ENCODE data around the gene STX3.
"Not testable (repeated sequence)": the region's sequence is repeated elsewhere in the genome, so short reads cannot be mapped to it uniquely, and the experiment has no call there.

The STX3 gene

DNA sequence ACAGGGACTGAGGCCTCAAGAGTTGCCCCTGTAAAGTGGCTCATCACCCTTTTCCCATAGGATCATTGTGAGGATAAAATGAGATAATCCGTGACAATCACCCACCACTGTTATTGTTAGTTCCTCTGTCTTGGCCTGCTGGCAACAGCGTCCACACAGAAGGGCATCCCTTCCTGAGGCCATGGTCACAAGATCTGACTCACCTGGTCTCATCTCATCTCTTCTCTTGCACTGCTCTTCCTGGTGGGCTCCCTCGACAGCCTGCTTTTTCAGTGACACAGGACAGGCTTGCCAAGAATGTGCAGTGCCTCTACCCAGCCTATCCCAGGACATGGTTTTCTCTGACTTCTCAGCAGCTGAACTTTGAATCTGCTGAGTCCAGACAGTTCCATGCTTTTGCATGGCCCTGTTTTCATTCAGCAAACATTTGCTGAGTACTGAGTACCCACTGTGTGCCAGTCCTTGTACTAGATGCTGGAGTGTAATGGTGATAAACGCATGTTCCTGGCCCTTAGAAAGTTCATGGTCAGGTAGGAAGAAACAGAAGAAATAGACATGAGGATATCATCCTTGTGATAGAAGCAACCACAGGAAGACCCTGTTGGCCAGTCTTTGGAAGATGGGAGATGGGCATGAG is 3.3 kb downstream of the STX3 start:
- DNase-seq (ENCODE audit: low read depth): no peak

DNA sequence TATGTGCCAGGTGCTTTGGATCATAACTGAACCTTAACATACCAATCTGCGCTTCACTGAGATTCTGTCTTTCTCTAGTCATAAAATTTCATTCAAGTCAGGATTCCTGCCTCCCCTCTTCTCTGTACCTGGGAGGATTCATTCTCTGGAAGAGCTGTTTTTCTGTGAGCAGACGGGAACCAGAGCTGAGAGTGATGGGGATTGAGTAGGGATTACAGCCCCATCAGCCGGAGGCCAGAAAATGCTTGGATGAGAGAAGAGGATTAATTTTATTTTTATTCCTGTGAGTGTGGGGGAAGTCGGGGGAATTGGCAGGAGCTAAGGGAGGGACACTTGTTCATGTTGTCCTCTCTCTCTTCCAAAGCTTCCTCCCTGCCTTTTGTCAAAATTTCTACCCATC is 4.7 kb downstream of the STX3 start:
- DNase-seq (ENCODE audit: low read depth): no peak

- no peak for DNase-seq (ENCODE audit: low read depth)
Observed at GRCh38 chr11:59760771-59761170, 5.6 kb downstream of the STX3 start.

DNA sequence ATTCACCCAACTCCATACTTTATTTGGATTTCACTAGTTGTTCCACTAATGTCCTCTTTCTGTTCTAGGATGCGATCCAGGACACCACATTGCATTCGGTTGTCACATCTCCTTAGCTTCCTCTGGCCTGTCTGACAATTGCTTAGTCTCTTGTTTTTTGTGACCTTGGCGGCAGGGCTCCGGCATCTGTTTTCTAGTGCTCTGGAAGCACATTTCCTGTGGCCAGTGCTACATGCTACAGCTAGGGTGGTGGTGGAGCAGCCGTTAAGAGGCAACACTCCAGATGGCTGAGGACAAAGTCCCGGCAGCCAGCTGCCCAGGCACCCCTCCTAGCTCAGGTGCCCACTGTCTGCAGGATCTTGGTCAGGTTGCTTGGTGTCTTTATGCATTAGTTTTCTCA is 6.8 kb downstream of the STX3 start:
- DNase-seq (ENCODE audit: low read depth): no peak

- no peak for DNase-seq (ENCODE audit: low read depth)
Observed at GRCh38 chr11:59765068-59765735, 10.0 kb downstream of the STX3 start.

DNA sequence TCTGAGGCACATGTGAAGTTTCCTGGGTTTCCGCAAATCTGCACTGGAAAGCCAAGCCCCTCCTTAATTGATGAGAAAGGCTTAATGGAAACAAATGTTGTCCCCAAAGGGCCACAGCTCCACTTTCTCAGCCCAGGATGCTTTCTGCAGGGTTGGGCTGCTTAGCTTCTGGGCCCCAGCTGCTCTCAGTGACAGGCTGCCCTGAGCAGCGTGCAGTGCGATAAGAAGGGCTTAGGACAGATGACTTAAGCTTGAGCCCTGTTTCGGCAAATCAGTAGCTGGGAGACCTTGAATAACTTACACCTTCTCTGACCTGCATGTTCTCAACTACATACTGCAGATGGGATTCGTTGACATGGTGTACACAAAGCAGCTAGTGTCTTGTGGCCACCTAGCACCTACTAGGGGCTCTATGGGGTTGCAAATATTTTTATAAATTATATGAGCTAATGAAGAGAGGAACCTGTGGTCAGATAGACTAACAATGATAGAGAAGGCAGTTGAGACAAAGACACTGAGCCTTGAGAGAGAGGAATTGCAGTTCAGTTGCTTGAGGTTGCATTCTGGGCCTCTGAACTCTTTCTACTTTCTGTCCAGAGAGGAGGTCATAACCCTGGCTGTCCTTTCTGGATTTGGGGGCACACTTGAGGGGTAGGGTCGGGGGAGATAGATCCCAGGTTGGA is 11.5 kb downstream of the STX3 start:
- no peak for DNase-seq (ENCODE audit: low read depth)

- peak; percentile 12 for DNase-seq (ENCODE audit: low read depth)
Observed at GRCh38 chr11:59767225-59767611, 12.0 kb downstream of the STX3 start.

- no peak for DNase-seq (ENCODE audit: low read depth)
Observed at GRCh38 chr11:59769111-59769510, 13.9 kb downstream of the STX3 start.

- no peak for DNase-seq (ENCODE audit: low read depth)
Observed at GRCh38 chr11:59769828-59770227, 14.7 kb downstream of the STX3 start.

DNA sequence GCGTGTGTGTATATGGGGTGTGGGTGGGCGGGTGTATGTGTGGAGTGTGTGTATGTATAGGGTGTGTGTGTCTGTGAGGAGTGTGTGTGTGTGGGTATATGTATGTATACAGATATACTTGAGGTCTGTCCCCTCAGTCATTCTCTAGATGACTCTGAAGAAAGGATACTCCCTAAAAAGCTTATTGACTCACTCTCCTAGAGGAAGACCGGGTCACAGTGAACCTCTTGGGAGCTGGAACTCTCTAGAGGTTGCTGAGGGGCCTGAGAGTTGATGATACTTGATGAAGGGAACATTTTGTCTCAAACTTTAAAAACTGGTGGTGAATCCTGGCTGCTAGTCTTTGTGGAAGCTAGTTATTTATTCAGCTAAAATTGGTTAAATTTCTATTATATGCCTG is 15.1 kb downstream of the STX3 start:
- no peak for DNase-seq (ENCODE audit: low read depth)

DNA sequence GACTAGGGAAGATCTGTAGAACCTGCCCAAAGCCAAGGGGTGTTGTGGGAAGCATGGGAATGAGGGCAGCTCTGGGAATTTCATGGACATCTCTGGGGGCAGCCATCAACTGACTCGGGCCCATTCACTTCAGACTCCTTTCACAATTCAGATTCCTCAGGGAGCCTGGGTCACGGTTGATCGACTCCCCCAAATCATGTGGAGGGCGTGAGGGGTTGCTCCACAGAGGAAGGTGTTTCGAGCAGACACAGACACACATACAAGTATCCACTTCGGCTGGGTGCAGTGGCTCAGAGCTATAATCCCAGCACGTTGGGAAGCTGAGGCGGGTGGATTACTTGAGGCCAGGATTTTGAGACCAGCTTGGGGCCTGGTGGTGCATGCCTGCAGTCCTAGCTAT is 15.7 kb downstream of the STX3 start:
- no peak for DNase-seq (ENCODE audit: low read depth)

DNA sequence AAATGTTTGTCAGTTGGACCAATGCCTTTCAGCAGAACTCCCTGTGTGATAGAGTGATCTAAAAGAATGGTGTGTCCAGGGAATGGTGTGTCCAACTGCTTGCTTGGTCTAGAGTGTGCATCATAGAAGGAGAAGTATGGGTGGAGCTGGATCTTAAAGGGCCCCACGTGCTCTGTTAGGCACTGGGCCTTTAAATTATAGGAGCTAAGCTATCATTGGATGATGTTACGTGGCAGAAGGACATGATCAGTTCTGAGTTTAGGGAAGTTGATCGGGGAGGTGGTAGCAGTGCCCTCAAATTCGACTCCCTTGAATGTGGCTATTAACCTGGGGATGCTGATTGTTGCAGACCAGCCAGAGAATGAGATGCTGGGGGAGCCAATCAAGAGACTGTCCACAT is 16.4 kb downstream of the STX3 start:
- DNase-seq (ENCODE audit: low read depth): no peak

GRCh38 chr11:59773083-59773440 is 17.9 kb downstream of the STX3 start:
- DNase-seq (ENCODE audit: low read depth): no peak

DNA sequence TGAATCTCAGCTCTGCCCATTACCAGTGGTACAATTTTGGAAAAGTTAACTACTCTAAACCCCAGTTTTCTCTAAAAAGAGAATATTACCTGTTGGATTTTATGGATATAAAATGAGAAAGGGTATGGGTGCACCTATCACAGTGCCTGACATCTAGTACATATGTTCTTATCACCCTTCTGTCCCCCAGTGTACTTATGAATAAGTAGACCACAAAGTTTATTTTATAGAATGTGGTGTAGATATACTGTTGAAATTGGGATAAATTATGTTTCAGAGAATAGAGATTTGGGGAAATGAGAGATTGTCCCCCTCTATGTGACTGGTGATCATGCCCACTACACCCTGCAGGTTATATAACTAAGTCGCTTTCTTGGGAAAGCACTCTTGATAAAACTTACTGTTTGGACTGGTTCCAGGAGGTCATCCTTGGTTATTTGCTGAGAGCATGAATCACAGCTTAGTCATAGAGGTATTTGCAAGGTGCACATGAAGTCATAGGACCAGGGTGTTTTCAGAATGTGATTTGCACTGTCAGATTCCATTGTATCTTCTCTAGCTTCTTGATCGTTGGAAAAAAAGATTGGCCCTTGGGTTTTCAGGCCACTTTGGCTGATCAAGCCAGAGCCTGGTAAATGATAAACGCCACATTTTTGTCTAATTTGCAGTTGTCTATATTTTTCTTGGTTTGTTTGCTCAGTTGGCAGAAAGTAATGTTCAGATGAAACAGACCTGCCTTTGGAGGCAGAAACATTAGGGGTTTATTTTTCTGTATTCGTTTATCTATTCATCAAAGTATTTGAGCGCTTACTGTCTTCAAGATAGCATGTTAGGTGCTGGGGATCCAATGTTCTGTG is 21.3 kb downstream of the STX3 start:
- no peak for DNase-seq (ENCODE audit: low read depth)

DNA sequence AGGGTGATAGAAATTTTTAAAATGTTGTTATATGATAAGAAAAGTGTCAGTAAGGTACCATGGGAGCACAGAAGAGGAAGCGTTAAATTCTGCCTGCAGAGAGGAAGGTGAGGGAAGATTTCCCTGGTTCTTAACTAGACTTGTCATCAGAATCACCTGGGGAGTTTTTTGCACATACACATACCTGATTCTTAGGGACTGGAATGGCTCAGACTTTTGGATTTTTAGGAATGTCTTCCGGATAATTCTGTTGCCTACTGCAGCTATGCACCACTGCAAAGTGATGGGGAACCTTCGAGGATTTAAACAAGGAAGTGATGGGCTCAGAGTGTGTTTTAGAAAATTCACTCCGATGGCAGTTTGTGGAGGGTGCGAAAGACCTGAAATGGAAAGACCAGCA is 21.9 kb downstream of the STX3 start:
- no peak for DNase-seq (ENCODE audit: low read depth)

DNA sequence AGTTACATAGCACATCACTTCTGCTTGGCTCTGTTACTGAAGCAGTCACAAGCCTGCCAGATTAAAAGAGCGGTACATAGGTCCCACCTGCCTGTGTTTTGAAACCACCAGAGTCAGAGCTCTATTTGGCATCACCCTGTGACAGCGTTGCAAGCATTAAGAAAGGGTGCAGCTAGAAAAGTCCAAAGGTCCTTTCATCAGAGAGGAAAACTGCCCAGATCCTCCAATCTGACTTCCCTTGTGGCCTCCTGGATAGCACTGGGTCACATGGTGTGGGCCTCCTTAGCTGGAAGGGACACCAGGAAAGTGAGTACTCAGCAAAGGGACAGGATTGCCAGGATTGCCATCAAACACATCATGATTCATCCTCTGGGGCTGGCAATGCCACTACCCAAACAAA is 22.9 kb downstream of the STX3 start:
- no peak for DNase-seq (ENCODE audit: low read depth)

DNA sequence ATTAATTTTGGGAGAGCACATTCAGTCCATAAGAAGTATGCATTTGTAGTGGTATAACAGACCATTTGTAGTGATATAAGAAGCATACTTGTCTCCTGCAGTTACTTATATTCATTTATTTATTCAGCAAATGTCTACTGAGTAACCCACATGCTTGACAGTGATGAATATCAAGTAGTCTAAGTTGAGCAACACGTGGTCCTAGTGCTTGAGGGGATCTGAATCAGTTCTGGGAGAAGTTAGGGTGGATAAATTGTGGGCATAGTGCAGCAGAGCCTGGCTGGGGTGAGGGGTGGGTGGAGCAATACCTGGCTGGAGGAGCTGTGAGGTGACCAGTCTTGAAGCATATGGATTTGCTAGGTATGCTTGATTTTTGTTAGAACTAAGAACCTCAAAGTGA is 24.3 kb downstream of the STX3 start:
- no peak for DNase-seq (ENCODE audit: low read depth)

DNA sequence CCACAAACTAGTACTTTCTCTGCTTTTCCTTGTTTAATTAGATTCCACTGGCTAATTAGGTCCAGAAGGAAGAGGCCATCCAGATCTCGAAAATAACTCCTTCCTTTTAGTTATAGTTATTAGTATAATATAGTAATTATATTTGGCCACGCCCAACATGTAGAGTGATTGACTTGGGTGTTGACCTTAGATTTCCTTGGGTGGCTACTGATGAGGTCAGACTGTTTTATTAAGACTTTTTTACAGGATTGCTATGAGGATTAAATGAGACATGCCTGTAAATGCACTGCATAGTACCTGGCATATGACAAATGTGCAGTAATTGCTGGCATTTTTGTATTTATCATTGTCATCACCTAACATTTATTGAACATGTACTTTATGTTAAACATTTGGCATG is 26.9 kb downstream of the STX3 start:
- no peak for DNase-seq (ENCODE audit: low read depth)

DNA sequence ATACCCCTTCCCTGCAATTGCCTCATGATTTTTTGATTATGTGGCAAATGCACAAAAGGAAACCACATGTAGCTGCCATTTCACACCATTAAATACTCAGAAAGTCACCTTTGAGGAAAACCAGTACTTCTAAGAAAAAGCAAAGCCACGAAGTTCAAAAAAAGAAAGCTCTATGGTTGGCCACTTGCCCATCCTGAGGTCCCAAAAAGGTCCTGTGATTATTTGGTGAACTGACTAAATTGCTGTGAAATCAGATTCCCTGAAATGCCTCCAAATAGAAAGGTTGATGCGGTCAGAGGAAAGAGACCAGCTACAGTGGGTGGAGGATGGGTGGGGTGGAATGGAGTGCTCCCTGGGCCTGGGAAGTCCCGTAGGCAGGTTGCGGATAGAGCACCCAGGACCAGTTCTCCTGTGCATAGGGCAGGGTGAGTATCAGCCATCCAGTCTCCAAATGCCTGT is 28.5 kb downstream of the STX3 start:
- DNase-seq (ENCODE audit: low read depth): no peak

GRCh38 chr11:59784441-59784840 is 29.3 kb downstream of the STX3 start:
- DNase-seq (ENCODE audit: low read depth): not testable (repeated sequence)

DNA sequence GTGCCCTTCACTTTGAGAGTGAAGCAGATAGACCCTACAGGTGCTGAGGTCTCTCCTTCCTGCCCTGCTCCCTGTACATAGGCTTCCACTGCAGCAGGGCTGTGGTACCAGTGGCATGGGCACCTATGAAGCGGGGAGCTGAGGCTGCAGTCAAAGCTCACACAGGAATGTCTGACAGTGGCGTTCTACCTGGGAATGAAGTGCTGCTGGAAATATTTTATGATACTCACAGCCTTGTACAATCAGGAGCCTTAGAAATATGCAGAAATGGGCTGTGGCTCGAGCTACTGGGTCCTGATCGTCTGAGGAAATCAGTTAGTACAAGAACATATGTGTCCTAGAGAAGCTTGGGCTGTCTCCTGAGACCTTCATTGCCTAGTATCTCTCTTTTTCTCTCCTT is 30.6 kb downstream of the STX3 start:
- DNase-seq (ENCODE audit: low read depth): no peak

DNA sequence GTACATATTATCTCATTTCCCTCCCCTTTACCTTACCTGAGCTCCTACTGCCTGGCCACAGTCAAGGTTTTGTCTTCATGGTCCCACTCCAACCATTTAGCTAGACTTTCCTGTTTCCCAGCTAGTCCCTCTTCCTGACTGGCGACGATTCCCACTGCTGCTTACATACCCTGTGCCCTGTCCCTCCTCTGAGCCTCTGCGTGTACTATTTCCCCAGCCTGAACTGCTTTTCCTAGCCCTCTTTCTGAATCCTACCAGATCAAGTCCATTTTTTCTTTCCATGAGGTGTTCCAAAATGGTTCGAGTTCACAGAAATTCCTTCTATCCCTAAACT is 32.0 kb downstream of the STX3 start:
- DNase-seq (ENCODE audit: low read depth): no peak

DNA sequence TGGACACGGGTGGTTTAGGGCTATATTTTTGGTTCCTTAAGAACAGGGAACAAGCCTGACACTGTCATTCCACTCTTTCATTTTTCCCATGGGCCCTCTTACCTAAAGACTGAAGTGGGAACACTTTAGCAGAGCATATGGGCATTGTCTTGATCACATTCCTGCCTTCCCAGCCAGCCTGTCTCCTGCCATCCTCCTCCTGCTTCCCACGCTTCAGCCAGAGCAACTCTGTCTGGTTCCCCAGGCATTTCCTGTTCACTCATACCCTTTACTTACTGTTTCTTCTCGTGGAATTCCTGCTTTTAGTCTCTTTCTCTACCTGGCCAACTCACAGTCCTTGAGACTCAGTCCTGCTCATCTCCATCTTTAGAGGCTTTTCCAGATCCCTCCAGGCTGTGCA is 32.6 kb downstream of the STX3 start:
- DNase-seq (ENCODE audit: low read depth): no peak

All from T-helper 22 cell (primary cell).